Ovary (tissue), 3 donors: ENCODE data around the gene P2RY11.

ENCODE experiments used
- CTCF ChIP-seq, 3 donors: fragments of 450-650 bp in 2 of 3; fragments of 200-600 bp in 1 of 3; IDR thresholded peaks; one replicate each; pipeline versions ENCODE4 v1.5.1 to v1.8.0; 2016 to 2022; ENCODE audit warnings: antibody characterized with exemption in 3 of 3, mild to moderate bottlenecking in 1 of 3
- EP300 ChIP-seq: sonication (generic); formaldehyde crosslinking; IDR thresholded peaks from one replicate; pipeline ENCODE4 v1.6.1; 2017; ENCODE audit warnings: antibody characterized with exemption
- POLR2A ChIP-seq: fragments of 450-650 bp; IDR thresholded peaks from one replicate; pipeline ENCODE4 v1.6.1; 2017; ENCODE audit warnings: antibody characterized with exemption, mild to moderate bottlenecking, moderate library complexity
- donor health status: DM: no; HTN: no; CAD: no.

- TF ChIP-seq CTCF (IDR thresholded peaks at IDR 0.05) (no peak), EP300 (no peak), POLR2A (no peak)
Observed at GRCh38 chr19:10143681-10144080, 32.2 kb downstream of the P2RY11 start.
